HG03066 (cell line): ENCODE measurements around the gene PIERCE2.
"Not testable (repeated sequence)": the region's sequence is repeated elsewhere in the genome, so short reads cannot be mapped to it uniquely, and the experiment has no call there.

Experiments used
- ATAC-seq: cut with Tn5 transposase; IDR thresholded peaks from one replicate; pipeline ENCODE4 v1.9.1; 2021; ENCODE audit warnings: low read depth; ENCODE audit not compliant: unreplicated experiment

PIERCE2 gene, protein sequence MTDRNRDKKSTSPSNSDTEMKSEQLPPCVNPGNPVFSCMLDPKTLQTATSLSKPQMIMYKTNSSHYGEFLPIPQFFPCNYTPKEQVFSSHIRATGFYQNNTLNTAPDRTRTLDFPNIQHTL

GRCh38 chr15:55408012-55408928 lies at the start of gene PIERCE2, which contains the start of gene CCPG1:
TSS of gene PIERCE2 (plus strand) at chr15:55408495. CDS start at chr15:55408769, 274 bp downstream.
TSS of gene CCPG1 (minus strand) at chr15:55408359. CDS start at chr15:55389424, 18,935 bp downstream.
- peak; percentile 89 for ATAC-seq

DNA sequence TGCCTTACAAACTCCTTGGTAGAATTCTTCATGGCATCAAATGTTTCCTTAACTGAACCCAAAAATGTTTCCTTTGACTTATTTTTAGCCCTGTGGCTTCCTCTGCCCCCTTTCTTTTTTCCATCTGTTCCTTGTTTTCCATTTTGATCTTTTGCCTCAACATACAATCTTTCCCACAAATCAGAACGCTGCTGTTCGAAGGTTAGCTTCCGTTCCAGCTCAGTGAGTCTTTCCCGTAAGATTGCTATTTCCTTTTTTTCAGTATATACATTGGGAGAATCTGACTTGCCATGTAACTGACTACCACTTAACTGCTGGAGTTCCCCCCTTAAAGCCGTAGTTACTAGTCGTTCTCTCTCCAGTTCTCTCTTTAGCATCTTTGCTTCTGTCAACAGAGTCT lies 48.0 kb upstream of the PIERCE2 start:
- no peak for ATAC-seq

DNA sequence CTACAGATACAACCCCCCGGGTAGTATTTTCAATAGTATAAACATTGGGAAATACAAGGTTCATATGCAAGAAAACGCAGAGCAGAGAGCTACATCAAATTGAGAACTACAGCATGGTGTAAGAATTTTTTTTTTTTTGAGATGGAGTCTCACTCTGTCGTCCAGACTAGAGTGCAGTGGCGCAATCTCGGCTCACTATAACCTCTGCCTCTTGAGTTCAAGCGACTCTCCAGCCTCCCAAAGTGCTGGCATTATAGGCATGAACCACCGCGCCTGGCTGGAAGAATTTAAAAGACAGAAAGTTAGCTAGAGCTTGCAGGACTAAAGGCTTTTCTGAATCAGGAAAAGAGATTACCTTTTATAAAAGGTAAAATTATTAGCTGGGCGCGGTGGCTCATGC lies 47.2 kb upstream of the PIERCE2 start:
- ATAC-seq: no peak

- ATAC-seq: no peak
Observed at GRCh38 chr15:55362641-55363040, 45.7 kb upstream of the PIERCE2 start.

- ATAC-seq: no peak
Observed at GRCh38 chr15:55366981-55367380, 41.3 kb upstream of the PIERCE2 start.

DNA sequence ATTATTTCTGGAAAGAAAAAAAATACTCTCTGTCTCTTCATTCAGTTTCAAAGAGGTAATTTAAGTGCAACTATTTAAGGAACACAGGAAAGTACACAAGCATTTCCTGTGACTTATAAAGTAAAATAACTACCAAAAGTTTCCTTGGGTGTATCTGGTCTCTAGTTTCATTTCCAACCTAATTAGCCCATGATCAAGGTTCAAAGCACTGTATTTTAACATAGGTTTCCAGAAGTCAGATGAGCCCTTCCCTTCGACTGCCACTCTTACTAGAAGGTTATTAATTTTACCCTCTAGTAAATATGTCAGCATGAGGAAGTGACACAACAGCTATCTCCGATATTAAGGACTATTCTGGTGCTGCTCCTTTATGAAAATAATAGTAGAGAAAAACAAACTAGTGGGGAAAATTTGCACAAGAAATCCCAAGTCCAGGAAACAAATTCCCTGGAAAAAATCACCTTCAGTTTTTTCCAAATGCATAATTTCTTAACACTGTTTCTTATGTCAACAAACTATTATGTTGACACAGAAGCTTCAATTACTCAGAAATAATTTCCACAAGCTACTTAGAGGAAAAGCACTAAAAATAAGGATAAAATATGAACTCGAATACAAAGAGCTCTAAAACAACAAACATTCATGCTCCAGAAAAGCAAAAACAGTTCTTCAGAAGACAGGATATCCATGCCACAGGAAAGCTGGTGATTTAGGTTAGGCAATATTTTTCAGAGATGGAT lies 35.4 kb upstream of the PIERCE2 start:
- peak; percentile 52 for ATAC-seq

DNA sequence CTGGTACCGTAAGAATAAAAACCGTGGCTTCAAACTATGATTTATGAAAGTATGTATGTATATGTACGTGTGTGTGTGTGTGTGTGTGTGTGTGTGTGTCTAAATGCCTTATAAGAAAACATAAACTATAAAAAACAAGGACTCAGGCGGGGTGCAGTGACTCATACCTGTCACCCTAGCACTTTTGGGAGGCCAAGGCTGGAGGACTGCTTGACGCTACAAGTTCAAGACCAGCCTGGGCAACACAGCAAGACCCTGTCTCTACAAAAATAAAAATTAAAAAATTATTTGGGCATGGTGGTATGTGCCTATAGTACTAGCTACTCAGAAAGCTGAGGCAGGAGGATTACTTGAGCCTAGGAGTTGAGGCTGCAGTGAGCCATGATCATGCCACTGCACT lies 29.2 kb upstream of the PIERCE2 start:
- no peak for ATAC-seq

- ATAC-seq: no peak
Observed at GRCh38 chr15:55381595-55381994, 26.7 kb upstream of the PIERCE2 start.

- ATAC-seq: no peak
Observed at GRCh38 chr15:55383687-55384086, 24.6 kb upstream of the PIERCE2 start.

GRCh38 chr15:55387027-55387426 lies 21.3 kb upstream of the PIERCE2 start:
- ATAC-seq: no peak

DNA sequence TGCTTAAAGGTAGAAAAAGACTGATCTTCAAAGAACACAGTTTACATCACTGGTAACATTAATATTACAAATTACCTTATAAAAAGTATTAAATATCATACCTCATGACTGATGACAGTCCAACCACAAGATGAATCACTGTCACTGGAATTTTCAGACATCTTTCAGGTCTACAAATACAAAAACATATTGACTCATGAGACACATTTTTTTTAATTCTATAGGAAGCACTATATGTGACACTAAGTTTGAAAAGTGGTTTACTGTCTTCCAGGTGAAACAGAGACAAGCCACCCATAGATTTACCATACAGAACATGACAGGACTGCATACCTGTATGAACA lies 19.1 kb upstream of the PIERCE2 start:
- no peak for ATAC-seq

- no peak for ATAC-seq
Observed at GRCh38 chr15:55394694-55395093, 13.6 kb upstream of the PIERCE2 start.

- no peak for ATAC-seq
Observed at GRCh38 chr15:55398243-55398642, 10.1 kb upstream of the PIERCE2 start.

GRCh38 chr15:55400050-55400449 lies 8.2 kb upstream of the PIERCE2 start:
- not testable (repeated sequence) for ATAC-seq

GRCh38 chr15:55401786-55402246 lies 6.5 kb upstream of the PIERCE2 start:
- no peak for ATAC-seq

DNA sequence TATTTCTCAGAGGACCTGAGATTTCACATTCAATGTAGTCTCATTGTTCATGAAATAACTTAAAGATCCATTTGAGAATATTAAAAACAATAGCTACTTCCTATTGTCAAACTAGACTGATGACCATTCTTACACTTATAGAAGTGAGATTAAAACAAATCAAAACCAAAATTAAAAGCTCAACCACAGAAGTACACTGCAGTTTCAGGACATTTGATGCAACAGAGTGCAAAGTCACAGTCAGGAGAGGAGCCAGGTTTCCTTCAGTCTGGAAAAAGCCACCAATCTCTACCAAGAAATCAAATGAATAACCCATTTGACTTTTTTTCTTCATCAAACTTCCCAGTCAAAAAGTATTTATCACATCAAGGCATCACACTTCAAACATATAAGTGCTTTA lies 5.6 kb upstream of the PIERCE2 start:
- no peak for ATAC-seq

DNA sequence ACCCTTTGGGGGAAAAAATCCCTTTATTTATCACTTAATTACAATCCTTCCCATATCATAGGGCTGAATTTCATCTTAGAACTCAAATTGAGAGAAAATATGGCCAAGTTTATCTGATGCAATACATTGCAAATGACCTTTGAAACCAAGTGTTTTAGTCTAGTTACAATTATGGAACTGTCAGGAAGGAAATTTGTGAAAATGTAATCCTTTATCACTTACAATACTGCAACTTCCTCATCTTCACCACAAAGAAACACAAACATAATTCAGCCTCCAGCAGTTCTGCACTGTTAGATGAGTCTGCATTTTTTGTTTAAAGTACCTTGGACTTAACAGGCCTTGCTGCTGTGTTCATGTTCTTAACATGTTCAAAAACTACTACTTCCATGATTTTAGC lies 4.8 kb upstream of the PIERCE2 start:
- no peak for ATAC-seq

GRCh38 chr15:55407498-55408011 lies 740 bp upstream of the PIERCE2 start:
- ATAC-seq: peak; percentile 8

GRCh38 chr15:55408976-55409375 lies 681 bp downstream of the PIERCE2 start:
- not testable (repeated sequence) for ATAC-seq

DNA sequence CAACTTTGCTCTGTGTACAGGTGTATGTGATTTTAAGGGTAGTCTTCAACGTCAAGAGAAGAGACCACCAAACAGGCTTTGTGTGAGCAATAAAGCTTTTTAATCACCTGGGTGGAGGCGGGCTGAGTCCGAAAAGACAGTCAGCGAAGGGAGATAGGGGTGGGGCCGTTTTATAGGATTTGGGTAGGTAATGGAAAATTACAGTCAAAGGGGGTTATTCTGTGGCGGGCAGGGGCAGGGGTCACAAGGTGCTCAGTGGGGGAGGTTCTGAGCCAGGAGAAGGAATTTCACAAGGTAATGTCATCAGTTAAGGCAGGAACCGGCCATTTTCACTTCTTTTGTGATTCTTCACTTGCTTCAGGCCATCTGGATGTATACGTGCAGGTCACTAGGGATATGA lies 9.4 kb downstream of the PIERCE2 start:
- not testable (repeated sequence) for ATAC-seq
